GM18868 (cell line): ENCODE results near the gene RPS6KA1.
"Not testable (repeated sequence)": the region's sequence is repeated elsewhere in the genome, so short reads cannot be mapped to it uniquely, and the experiment has no call there.

Experiments
- ATAC-seq: cut with Tn5 transposase; IDR thresholded peaks from one replicate; pipeline ENCODE4 v1.9.1; 2021; ENCODE audit warnings: mild to moderate bottlenecking, moderate library complexity; ENCODE audit not compliant: unreplicated experiment

Gene RPS6KA1

GRCh38 chr1:26585471-26585870, 55.9 kb downstream of the RPS6KA1 start:
- no peak for ATAC-seq

- ATAC-seq, result no peak
Measured at GRCh38 chr1:26593385-26593784, 63.8 kb downstream of the RPS6KA1 start.

- ATAC-seq, result not testable (repeated sequence)
Measured at GRCh38 chr1:26594593-26594992, 65.0 kb downstream of the RPS6KA1 start.

GRCh38 chr1:26597629-26598039, 68.1 kb downstream of the RPS6KA1 start:
- no peak for ATAC-seq

- ATAC-seq, result no peak
Measured at GRCh38 chr1:26598890-26599289, 69.3 kb downstream of the RPS6KA1 start.

GRCh38 chr1:26602378-26602959, 72.9 kb downstream of the RPS6KA1 start:
- no peak for ATAC-seq

GRCh38 chr1:26603856-26604255, 74.3 kb downstream of the RPS6KA1 start:
- ATAC-seq, result no peak

- ATAC-seq, result no peak
Measured at GRCh38 chr1:26607186-26607585, 77.6 kb downstream of the RPS6KA1 start.

- ATAC-seq, result no peak
Measured at GRCh38 chr1:26608895-26609294, 79.3 kb downstream of the RPS6KA1 start.

GRCh38 chr1:26610781-26611180, 81.2 kb downstream of the RPS6KA1 start:
- no peak for ATAC-seq

- not testable (repeated sequence) for ATAC-seq
Measured at GRCh38 chr1:26612627-26613026, 83.1 kb downstream of the RPS6KA1 start.

GRCh38 chr1:26614655-26615411, 85.3 kb downstream of the RPS6KA1 start:
- ATAC-seq, result no peak

- ATAC-seq, result no peak
Measured at GRCh38 chr1:26616881-26617280, 87.3 kb downstream of the RPS6KA1 start.

- ATAC-seq, result no peak
Measured at GRCh38 chr1:26618561-26618960, 89.0 kb downstream of the RPS6KA1 start.
